T47D (cell line): ENCODE measurements around the gene SAP30BP.

Experiments
- DNase-seq, 2 experiments: peaks; one replicate each; pipeline versions ENCODE4 v3.0.0 to v3.0.0-alpha.2; 2011 to 2012; ENCODE audit warnings: low read depth in 1 of 2, low spot score in 1 of 2
- JUND ChIP-seq: IDR thresholded peaks from 2 replicates; pipeline ENCODE4 v1.6.1; 2012; ENCODE audit warnings: low read depth
- in situ Hi-C: cut with HindIII; loops from 2 replicates; pipeline ENCODE4 v1.10.0; 2016; ENCODE audit warnings: low sequenced_read_pairs, low pct_unique_long_range_greater_than_20kb

SAP30BP gene

GRCh38 chr17:75752802-75753513 lies 85.8 kb downstream of the SAP30BP start:
- DNase-seq: no peak
- no peak for TF ChIP-seq JUND

DNA sequence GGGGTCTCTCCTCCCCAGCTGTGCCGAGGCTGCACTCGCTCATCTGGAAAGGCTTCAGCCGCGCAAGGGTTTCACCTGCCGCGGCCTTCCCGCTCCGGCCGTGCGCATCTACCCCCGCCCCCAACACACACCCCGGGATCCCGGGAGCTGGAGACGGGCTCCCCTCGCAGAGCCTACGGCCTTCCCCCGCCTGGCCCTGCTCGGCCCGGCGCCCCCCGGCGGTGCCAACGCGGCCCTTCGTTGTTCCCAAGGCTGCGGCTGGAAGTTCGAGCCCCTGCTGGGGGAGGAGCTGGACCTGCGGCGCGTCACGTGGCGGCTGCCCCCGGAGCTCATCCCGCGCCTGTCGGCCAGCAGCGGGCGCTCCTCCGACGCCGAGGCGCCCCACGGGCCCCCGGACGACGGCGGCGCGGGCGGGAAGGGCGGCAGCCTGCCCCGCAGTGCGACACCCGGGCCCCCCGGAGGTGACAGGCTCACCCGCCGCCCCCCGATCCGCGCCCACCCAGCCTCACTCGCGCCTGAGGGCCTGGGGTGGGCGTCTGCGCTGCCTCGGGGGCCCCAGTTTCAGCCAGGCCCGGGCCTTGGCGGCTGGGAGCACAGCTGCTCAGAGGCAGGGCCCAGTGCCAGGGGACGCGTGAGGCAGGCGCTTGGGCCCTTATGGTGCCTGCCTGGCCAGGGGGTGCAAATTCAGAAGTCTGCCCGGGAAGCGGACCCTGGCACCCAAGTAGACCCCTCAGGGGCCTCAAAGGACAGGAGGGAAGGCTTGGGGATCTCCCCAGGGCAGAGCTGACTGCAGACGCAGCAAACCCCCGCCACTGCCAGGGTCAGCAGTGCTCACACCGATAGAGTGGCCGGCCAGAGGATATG lies 86.6 kb downstream of the SAP30BP start:
- in situ Hi-C loops: no loop called here
- no peak for TF ChIP-seq JUND
- DNase-seq: no peak

More at GRCh38 chr17:75752802-75753513, 85.8 kb downstream of the SAP30BP start:
- in situ Hi-C loops: no loop called here

GRCh38 chr17:75754378-75755204 lies 87.5 kb downstream of the SAP30BP start:
- in situ Hi-C loops: no loop called here
- DNase-seq: no peak
- TF ChIP-seq JUND: no peak

GRCh38 chr17:75755205-75755901 lies 88.2 kb downstream of the SAP30BP start:
- no peak for DNase-seq
- in situ Hi-C loops: no loop called here
- no peak for TF ChIP-seq JUND

GRCh38 chr17:75755990-75756389 lies 88.9 kb downstream of the SAP30BP start:
- DNase-seq: no peak
- in situ Hi-C loops: no loop called here
- no peak for TF ChIP-seq JUND

DNA sequence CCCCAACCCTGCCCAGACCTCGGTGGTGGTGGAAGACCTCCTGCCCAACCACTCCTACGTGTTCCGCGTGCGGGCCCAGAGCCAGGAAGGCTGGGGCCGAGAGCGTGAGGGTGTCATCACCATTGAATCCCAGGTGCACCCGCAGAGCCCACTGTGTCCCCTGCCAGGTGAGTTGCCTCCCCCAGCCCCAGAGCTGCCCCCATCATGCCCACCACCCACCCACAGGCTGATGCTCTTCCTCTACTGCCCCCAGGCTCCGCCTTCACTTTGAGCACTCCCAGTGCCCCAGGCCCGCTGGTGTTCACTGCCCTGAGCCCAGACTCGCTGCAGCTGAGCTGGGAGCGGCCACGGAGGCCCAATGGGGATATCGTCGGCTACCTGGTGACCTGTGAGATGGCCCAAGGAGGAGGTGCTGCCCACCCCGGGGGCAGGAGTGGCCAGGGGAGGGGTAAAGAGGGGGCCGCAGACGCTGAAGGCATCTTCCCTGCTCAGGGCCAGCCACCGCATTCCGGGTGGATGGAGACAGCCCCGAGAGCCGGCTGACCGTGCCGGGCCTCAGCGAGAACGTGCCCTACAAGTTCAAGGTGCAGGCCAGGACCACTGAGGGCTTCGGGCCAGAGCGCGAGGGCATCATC lies 89.4 kb downstream of the SAP30BP start:
- in situ Hi-C loops: no loop called here
- TF ChIP-seq JUND: no peak

DNA sequence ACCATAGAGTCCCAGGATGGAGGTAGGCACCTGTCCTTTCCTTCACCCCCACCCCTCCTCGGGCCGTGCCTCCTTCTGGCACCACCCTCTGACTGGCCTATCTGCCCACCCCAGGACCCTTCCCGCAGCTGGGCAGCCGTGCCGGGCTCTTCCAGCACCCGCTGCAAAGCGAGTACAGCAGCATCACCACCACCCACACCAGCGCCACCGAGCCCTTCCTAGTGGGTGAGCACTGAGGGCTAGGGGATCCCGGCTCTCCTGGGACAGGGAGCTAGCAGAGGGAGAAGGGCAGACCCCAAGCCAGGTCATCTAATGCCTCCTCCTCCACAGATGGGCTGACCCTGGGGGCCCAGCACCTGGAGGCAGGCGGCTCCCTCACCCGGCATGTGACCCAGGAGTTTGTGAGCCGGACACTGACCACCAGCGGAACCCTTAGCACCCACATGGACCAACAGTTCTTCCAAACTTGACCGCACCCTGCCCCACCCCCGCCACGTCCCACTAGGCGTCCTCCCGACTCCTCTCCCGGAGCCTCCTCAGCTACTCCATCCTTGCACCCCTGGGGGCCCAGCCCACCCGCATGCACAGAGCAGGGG lies 90.0 kb downstream of the SAP30BP start:
- in situ Hi-C loops: no loop called here
- DNase-seq: no peak
- TF ChIP-seq JUND: no peak

More for the DNA sequence above, 89.4 kb downstream of the SAP30BP start:
- no peak for DNase-seq
